DND-41 (cell line): ENCODE measurements around the gene HMCN1.

Experiments used
- ATAC-seq: fragments of 200-7000 bp; cut with Tn5 transposase; 3 replicates; pipeline ENCODE4 v1.9.1; 2021; ENCODE audit warnings: low read depth; ENCODE audit not compliant: insufficient read depth
- DNase-seq: peaks from one replicate; pipeline ENCODE4 v3.0.0-alpha.2; 2020
- H2AFZ ChIP-seq: 2 replicates; pipeline ENCODE4 v1.6.0; 2012; ENCODE audit warnings: low read depth, low read length
- H3K27ac ChIP-seq: 2 replicates; pipeline ENCODE4 v1.5.1; 2012; ENCODE audit warnings: low read length, inconsistent platforms
- H3K27me3 ChIP-seq: fragments of 200-600 bp; sonication (generic); 2 replicates; pipeline ENCODE4 v1.6.0; 2012; ENCODE audit warnings: low read length, mild to moderate bottlenecking, inconsistent platforms; ENCODE audit not compliant: insufficient read depth, poor library complexity
- H3K36me3 ChIP-seq: 2 replicates; pipeline ENCODE4 v1.5.1; 2012; ENCODE audit warnings: low read length, inconsistent platforms; ENCODE audit not compliant: insufficient read depth
- H3K4me1 ChIP-seq: 2 replicates; pipeline ENCODE4 v1.5.1; 2012; ENCODE audit warnings: mild to moderate bottlenecking, low read length; ENCODE audit not compliant: insufficient read depth
- H3K4me2 ChIP-seq: 2 replicates; pipeline ENCODE4 v1.6.0; 2012; ENCODE audit warnings: mild to moderate bottlenecking, moderate library complexity, low read length, inconsistent platforms; ENCODE audit not compliant: insufficient read depth
- H3K4me3 ChIP-seq, 2 experiments: fragments of 200-600 bp in 1 of 2; shearing (Covaris generic) in 1 of 2; 2 replicates each; pipeline ENCODE4 v1.5.1; 2012 to 2016; ENCODE audit warnings: inconsistent platforms in 2 of 2, low read length in 2 of 2, mild to moderate bottlenecking in 2 of 2, low read depth in 1 of 2, moderate library complexity in 1 of 2
- H3K79me2 ChIP-seq: 2 replicates; pipeline ENCODE4 v1.6.0; 2012; ENCODE audit warnings: low read length, inconsistent platforms; ENCODE audit not compliant: insufficient read depth
- H3K9ac ChIP-seq: 2 replicates; pipeline ENCODE4 v1.6.0; 2012; ENCODE audit warnings: low read depth, mild to moderate bottlenecking, inconsistent platforms, low read length, moderate library complexity
- H3K9me3 ChIP-seq: 2 replicates; pipeline ENCODE4 v1.5.1; 2012; ENCODE audit warnings: low read length, moderate library complexity, mild to moderate bottlenecking, inconsistent platforms; ENCODE audit not compliant: insufficient read depth, severe bottlenecking
- H4K20me1 ChIP-seq: 2 replicates; pipeline ENCODE4 v1.6.0; 2012; ENCODE audit warnings: low read length; ENCODE audit not compliant: insufficient read depth
- CTCF ChIP-seq: IDR thresholded peaks from 2 replicates; pipeline ENCODE4 v1.5.1; 2012; ENCODE audit warnings: borderline replicate concordance, low read length, moderate library complexity, mild to moderate bottlenecking; ENCODE audit not compliant: poor library complexity, severe bottlenecking; ENCODE audit errors: extremely low read depth
- EZH2 ChIP-seq: IDR thresholded peaks from 3 replicates; pipeline ENCODE4 v1.6.1; 2012; ENCODE audit warnings: borderline replicate concordance, low read depth, mild to moderate bottlenecking, moderate library complexity, low read length, inconsistent platforms; ENCODE audit not compliant: severe bottlenecking

Gene HMCN1

GRCh38 chr1:185991266-185991665 is 257.1 kb downstream of the HMCN1 start:
- TF ChIP-seq CTCF, result no peak
- no peak for TF ChIP-seq EZH2
- Histone ChIP-seq H4K20me1 (no peaks in the 10 kb centered on the region), H2AFZ (no peak overlapping the region), H3K4me2 (no peak overlapping the region), H3K4me1 (no peaks in the 10 kb centered on the region), H3K4me3 (no peak overlapping the region), H3K9ac (no peak overlapping the region), H3K9me3 (no peaks in the 10 kb centered on the region), H3K27ac (no peak overlapping the region), H3K79me2 (no peaks in the 10 kb centered on the region), H3K27me3 (no peaks in the 10 kb centered on the region), H3K36me3 (no peaks in the 10 kb centered on the region)
- no peak for DNase-seq
- no peak for ATAC-seq

- H3K27me3 ChIP-seq, result no peaks in the 10 kb centered on the region
- H3K9me3 ChIP-seq, result no peaks in the 10 kb centered on the region
- H3K4me2 ChIP-seq, result no peak overlapping the region
- no peak overlapping the region for H2AFZ ChIP-seq
- no peak overlapping the region for H3K27ac ChIP-seq
- H3K79me2 ChIP-seq, result no peaks in the 10 kb centered on the region
- ATAC-seq (no peak), DNase-seq (no peak)
- H3K4me3 ChIP-seq, result no peak overlapping the region
- H3K36me3 ChIP-seq, result no peaks in the 10 kb centered on the region
- no peak overlapping the region for H3K9ac ChIP-seq
- no peaks in the 10 kb centered on the region for H3K4me1 ChIP-seq
- TF ChIP-seq EZH2 (no peak), CTCF (no peak)
- no peaks in the 10 kb centered on the region for H4K20me1 ChIP-seq
Measured at GRCh38 chr1:185996211-185996610, 262.0 kb downstream of the HMCN1 start.

- no peak overlapping the region for H3K27ac ChIP-seq
- DNase-seq (no peak), ATAC-seq (no peak)
- H3K4me3 ChIP-seq, result no peak overlapping the region
- no peaks in the 10 kb centered on the region for H3K4me1 ChIP-seq
- H3K36me3 ChIP-seq, result no peaks in the 10 kb centered on the region
- no peaks in the 10 kb centered on the region for H3K9me3 ChIP-seq
- H2AFZ ChIP-seq, result no peak overlapping the region
- H3K79me2 ChIP-seq, result no peaks in the 10 kb centered on the region
- TF ChIP-seq CTCF (no peak), EZH2 (no peak)
- no peak overlapping the region for H3K4me2 ChIP-seq
- H3K9ac ChIP-seq, result no peak overlapping the region
- no peaks in the 10 kb centered on the region for H4K20me1 ChIP-seq
- no peaks in the 10 kb centered on the region for H3K27me3 ChIP-seq
Measured at GRCh38 chr1:185998391-185998790, 264.2 kb downstream of the HMCN1 start.

- Histone ChIP-seq H3K4me2 (no peak overlapping the region), H3K27ac (no peak overlapping the region), H3K4me3 (no peak overlapping the region), H2AFZ (no peak overlapping the region), H3K79me2 (no peaks in the 10 kb centered on the region), H3K9ac (no peak overlapping the region), H4K20me1 (no peaks in the 10 kb centered on the region), H3K36me3 (no peaks in the 10 kb centered on the region), H3K27me3 (no peaks in the 10 kb centered on the region), H3K9me3 (no peaks in the 10 kb centered on the region), H3K4me1 (no peaks in the 10 kb centered on the region)
- ATAC-seq (no peak), DNase-seq (no peak)
- TF ChIP-seq CTCF (no peak), EZH2 (no peak)
Measured at GRCh38 chr1:186002406-186002805, 268.2 kb downstream of the HMCN1 start.
